Testis (tissue), 3 donors: ENCODE results near the gene NMD3. TPM values are rescaled to one million over a fixed set of nuclear protein-coding genes. Genes with fewer than 3 reads are reported as not detected.

Experiments
- DNase-seq: peaks from one replicate; pipeline ENCODE4 v3.0.0-alpha.2; 2019
- H3K27ac ChIP-seq, 2 donors: fragments of 200-600 bp; sonication (generic); one replicate each; pipeline ENCODE4 v1.5.1; 2019
- H3K27me3 ChIP-seq: fragments of 200-600 bp; sonication (generic); one replicate; pipeline ENCODE4 v1.5.1; 2019
- H3K36me3 ChIP-seq: fragments of 200-600 bp; sonication (generic); one replicate; pipeline ENCODE4 v1.5.1; 2017; ENCODE audit warnings: low read depth; ENCODE audit errors: missing control alignments
- H3K4me1 ChIP-seq: fragments of 200-600 bp; sonication (generic); one replicate; pipeline ENCODE4 v1.5.1; 2019
- H3K4me3 ChIP-seq, 2 donors: fragments of 200-600 bp; sonication (generic); one replicate each; pipeline ENCODE4 v1.5.1; 2017 to 2019
- H3K9me3 ChIP-seq: fragments of 200-600 bp; sonication (generic); one replicate; pipeline ENCODE4 v1.5.1; 2017
- POLR2A ChIP-seq: fragments of 450-650 bp; IDR thresholded peaks from one replicate; pipeline ENCODE4 v1.6.1; 2017; ENCODE audit warnings: antibody characterized with exemption, mild to moderate bottlenecking, moderate library complexity
- WGBS, 2 donors: methylation state at CpG; one replicate each; pipeline ENCODE4 v1.1.5; 2018; 5-methylcytosine and 5-hydroxymethylcytosine counted together
- intact Hi-C: fragments of 100-400 bp; cut with DNase I; formaldehyde crosslinking; loops from one replicate; pipeline ENCODE4 v1.15.1; 2023; ENCODE audit warnings: low total_unique reads
- polyA plus RNA-seq: library from polyadenylated mRNA; stranded (reverse); fragments of 350-450 nt; fragmentation: Illumina TruSeq; extraction: RNeasy Lipid Tissue Mini Kit (QIAGEN cat#74804); gene quantifications from one replicate; pipeline ENCODE4 v1.2.3, GENCODE V29; 2014; ENCODE audit warnings: low read depth, low replicate concordance; ENCODE audit not compliant: insufficient read depth
- total RNA-seq, 2 donors: library from RNA; depleted of rRNA; stranded (reverse); fragments of >200 nt; gene quantifications; one replicate each; pipeline ENCODE4 v1.2.3, GENCODE V29; 2016
- TF ChIP-seq, protein P1 (sequence below), 3 experiments: fragments of 450-650 bp in 2 of 3; fragments of 200-600 bp in 1 of 3; sonication (generic) in 1 of 3; IDR thresholded peaks; one replicate each; pipeline ENCODE4 v1.5.1; 2016 to 2019; ENCODE audit warnings: antibody characterized with exemption in 3 of 3, mild to moderate bottlenecking in 2 of 3, moderate library complexity in 1 of 3

NMD3 gene
- total and polyA plus RNA-seq, 3 donors from 2014 or later = 17.5 to 30.5 (median 28.6) TPM

DNA sequence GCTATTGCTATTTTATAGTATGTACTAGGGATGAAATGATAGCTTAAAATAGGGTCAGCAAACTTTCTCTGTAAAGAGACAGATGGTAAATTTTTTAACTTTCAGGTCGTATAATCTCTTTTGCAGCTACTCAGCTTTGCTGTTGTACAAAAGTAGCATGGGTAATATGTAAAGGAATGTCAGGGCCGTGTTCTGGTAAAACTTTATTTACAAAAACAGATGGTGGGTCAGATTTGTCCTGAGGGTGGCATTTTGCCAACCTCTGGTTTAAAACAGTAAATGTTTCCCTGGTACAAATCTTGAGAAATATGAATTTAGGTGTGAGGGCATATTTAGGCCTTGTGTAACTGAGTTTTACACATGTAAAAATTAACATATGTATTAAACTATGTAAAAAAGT, 18.6 kb downstream of the NMD3 start:
- H3K4me3 ChIP-seq = no peak overlapping the region
- H3K27ac ChIP-seq = no peak overlapping the region
- 76 to 79% methylated on average over 2 of the region's 2 CpGs for WGBS, 2 donors
- no peak for DNase-seq
- no peaks in the 10 kb centered on the region for H3K9me3 ChIP-seq
- no peaks in the 10 kb centered on the region for H3K4me1 ChIP-seq
- TF ChIP-seq POLR2A = no peak
- TF ChIP-seq, protein P1, sequence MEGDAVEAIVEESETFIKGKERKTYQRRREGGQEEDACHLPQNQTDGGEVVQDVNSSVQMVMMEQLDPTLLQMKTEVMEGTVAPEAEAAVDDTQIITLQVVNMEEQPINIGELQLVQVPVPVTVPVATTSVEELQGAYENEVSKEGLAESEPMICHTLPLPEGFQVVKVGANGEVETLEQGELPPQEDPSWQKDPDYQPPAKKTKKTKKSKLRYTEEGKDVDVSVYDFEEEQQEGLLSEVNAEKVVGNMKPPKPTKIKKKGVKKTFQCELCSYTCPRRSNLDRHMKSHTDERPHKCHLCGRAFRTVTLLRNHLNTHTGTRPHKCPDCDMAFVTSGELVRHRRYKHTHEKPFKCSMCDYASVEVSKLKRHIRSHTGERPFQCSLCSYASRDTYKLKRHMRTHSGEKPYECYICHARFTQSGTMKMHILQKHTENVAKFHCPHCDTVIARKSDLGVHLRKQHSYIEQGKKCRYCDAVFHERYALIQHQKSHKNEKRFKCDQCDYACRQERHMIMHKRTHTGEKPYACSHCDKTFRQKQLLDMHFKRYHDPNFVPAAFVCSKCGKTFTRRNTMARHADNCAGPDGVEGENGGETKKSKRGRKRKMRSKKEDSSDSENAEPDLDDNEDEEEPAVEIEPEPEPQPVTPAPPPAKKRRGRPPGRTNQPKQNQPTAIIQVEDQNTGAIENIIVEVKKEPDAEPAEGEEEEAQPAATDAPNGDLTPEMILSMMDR (IDR thresholded peaks at IDR 0.05) = no peak
- no peaks in the 10 kb centered on the region for H3K36me3 ChIP-seq
- H3K27me3 ChIP-seq = no peaks in the 10 kb centered on the region
- intact Hi-C loops = no loop called here

DNA sequence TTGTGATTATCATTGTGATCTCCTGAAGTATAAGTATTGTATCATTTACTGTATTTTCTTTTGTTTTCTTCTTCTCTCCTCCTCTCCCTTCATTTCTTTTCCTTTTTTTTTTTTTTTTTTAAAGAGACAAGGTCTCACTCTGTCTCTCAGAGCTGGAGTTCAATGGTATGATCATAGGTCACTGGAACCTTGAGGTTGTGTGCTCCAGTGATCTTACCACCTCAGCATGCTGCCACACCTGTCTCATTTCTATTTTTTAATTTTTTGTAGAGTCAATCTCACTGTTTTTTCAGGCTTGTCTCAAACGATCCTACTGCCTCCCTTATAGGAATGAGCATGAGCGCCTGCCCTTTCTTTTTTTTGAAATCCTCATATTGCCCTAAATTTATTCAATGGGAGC, 23.4 kb downstream of the NMD3 start:
- no peaks in the 10 kb centered on the region for H3K4me1 ChIP-seq
- no peak overlapping the region for H3K27ac ChIP-seq
- intact Hi-C loops = no loop called here
- H3K9me3 ChIP-seq = no peaks in the 10 kb centered on the region
- TF ChIP-seq, protein P1 (IDR thresholded peaks at IDR 0.05) = no peak
- TF ChIP-seq POLR2A = no peak
- 75 to 82% methylated on average over 2 of the region's 2 CpGs for WGBS, 2 donors
- H3K27me3 ChIP-seq = no peaks in the 10 kb centered on the region
- no peak for DNase-seq
- H3K36me3 ChIP-seq = no peaks in the 10 kb centered on the region
- no peak overlapping the region for H3K4me3 ChIP-seq

DNA sequence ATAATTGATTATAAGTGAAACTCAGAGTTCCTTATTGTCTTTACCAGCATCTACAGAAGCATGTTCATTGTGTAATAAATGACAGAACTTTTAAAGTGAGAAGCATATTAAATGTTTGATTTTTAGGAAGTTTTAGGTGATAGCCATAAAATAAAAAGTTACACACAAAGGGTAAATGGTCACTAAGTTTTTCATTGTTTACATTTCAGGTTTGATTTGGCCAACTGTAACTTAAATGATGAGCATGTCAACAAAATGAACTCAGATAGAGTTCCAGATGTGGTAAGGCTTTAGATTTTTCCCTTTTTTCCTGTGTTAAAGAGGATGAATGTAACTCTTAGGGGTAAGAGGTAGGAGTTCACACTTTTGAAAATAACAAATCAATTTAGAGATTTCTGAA, 25.9 kb downstream of the NMD3 start:
- H3K4me1 ChIP-seq = no peaks in the 10 kb centered on the region
- no peaks in the 10 kb centered on the region for H3K36me3 ChIP-seq
- no peak overlapping the region for H3K4me3 ChIP-seq
- no peaks in the 10 kb centered on the region for H3K9me3 ChIP-seq
- TF ChIP-seq POLR2A = no peak
- TF ChIP-seq, protein P1 (IDR thresholded peaks at IDR 0.05) = no peak
- H3K27me3 ChIP-seq = no peaks in the 10 kb centered on the region
- no peak overlapping the region for H3K27ac ChIP-seq
- intact Hi-C loops = no loop called here
- DNase-seq = no peak

DNA sequence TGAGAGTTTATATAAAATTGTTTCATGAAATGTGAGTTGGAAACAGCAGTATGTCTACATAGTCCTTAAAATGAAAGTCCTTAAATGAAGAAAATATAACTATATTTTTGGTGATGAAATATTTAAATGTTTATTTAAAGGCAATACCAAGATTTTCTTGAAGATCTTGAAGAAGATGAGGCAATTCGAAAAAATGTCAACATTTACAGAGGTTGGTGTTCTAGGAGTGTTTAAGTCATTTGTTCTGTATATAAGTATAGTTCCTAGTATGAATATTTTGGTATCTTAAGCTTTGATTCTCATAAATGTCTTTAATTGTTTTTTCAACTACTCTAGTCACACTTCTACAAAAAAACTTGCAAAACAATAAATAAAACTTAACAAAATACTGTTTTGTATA, 29.0 kb downstream of the NMD3 start:
- H3K27ac ChIP-seq = no peak overlapping the region
- 87 to 98% methylated on average over 1 of the region's 1 CpG for WGBS, 2 donors
- H3K27me3 ChIP-seq = no peaks in the 10 kb centered on the region
- no peaks in the 10 kb centered on the region for H3K36me3 ChIP-seq
- H3K9me3 ChIP-seq = no peaks in the 10 kb centered on the region
- no peak for TF ChIP-seq POLR2A
- TF ChIP-seq, protein P1 (IDR thresholded peaks at IDR 0.05) = no peak
- H3K4me1 ChIP-seq = no peaks in the 10 kb centered on the region
- intact Hi-C loops = no loop called here
- no peak for DNase-seq
- no peak overlapping the region for H3K4me3 ChIP-seq

DNA sequence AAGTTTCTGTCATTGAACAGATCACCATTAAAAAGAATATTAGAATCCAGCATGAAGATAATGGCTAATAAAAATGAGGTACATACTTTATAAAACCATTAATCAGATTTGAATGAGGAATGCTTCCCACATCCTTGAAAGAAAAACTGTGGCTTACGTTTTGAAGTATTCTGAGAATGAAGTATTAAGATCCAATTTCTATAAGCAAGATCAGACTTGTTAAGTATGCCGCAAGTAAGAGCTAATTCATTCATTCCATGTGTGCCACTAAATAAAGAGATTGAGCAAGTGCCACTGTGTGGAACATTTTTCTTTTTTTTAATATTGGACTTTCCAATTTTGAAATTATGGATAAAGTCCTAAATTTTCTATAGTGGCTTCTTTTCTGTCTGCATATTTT, 30.6 kb downstream of the NMD3 start:
- H3K9me3 ChIP-seq = no peaks in the 10 kb centered on the region
- no peaks in the 10 kb centered on the region for H3K36me3 ChIP-seq
- no peak overlapping the region for H3K27ac ChIP-seq
- WGBS, 2 donors = 89 to 95% methylated on average over 2 of the region's 2 CpGs
- intact Hi-C loops = no loop called here
- no peak for DNase-seq
- no peaks in the 10 kb centered on the region for H3K4me1 ChIP-seq
- TF ChIP-seq, protein P1 (IDR thresholded peaks at IDR 0.05) = no peak
- TF ChIP-seq POLR2A = no peak
- no peak overlapping the region for H3K4me3 ChIP-seq
- H3K27me3 ChIP-seq = no peaks in the 10 kb centered on the region
